HEK293 (cell line): ENCODE results near the gene DRD5.

Experiments
- ATF2 ChIP-seq: fragments of 450-650 bp; formaldehyde crosslinking; IDR thresholded peaks from 2 replicates; pipeline ENCODE4 v1.5.1; 2016; ENCODE audit warnings: missing biosample characterization, missing genetic modification characterization, low read depth
- EGR2 ChIP-seq: fragments of 450-650 bp; formaldehyde crosslinking; IDR thresholded peaks from 2 replicates; pipeline ENCODE4 v1.5.1; 2016; ENCODE audit warnings: low read depth, missing biosample characterization, missing genetic modification characterization
- PRDM10 ChIP-seq: fragments of 450-650 bp; formaldehyde crosslinking; IDR thresholded peaks from 2 replicates; pipeline ENCODE4 v1.5.1; 2016; ENCODE audit warnings: missing biosample characterization, missing genetic modification characterization
- ZBTB7A ChIP-seq: fragments of 450-650 bp; formaldehyde crosslinking; IDR thresholded peaks from 2 replicates; pipeline ENCODE4 v1.5.1; 2016; ENCODE audit warnings: low read depth, missing biosample characterization, missing genetic modification characterization
- ZFP3 ChIP-seq: fragments of 450-650 bp; formaldehyde crosslinking; IDR thresholded peaks from 2 replicates; pipeline ENCODE4 v1.5.1; 2016; ENCODE audit warnings: low read depth, missing biosample characterization, missing genetic modification characterization
- ZNF146 ChIP-seq: fragments of 450-650 bp; formaldehyde crosslinking; IDR thresholded peaks from 2 replicates; pipeline ENCODE4 v1.5.1; 2016; ENCODE audit warnings: missing biosample characterization, missing genetic modification characterization
- ZNF148 ChIP-seq: fragments of 450-650 bp; formaldehyde crosslinking; IDR thresholded peaks from 2 replicates; pipeline ENCODE4 v1.5.0; 2017; ENCODE audit warnings: missing biosample characterization, missing genetic modification characterization, borderline replicate concordance
- ZNF248 ChIP-seq: fragments of 450-650 bp; formaldehyde crosslinking; IDR thresholded peaks from 2 replicates; pipeline ENCODE4 v1.5.1; 2017; ENCODE audit warnings: missing biosample characterization, missing genetic modification characterization
- ZNF426 ChIP-seq: fragments of 450-650 bp; formaldehyde crosslinking; IDR thresholded peaks from 2 replicates; pipeline ENCODE4 v1.5.1; 2017; ENCODE audit warnings: missing biosample characterization, missing genetic modification characterization, mild to moderate bottlenecking, inconsistent platforms, moderate library complexity
- ZNF704 ChIP-seq: fragments of 450-650 bp; formaldehyde crosslinking; IDR thresholded peaks from 2 replicates; pipeline ENCODE4 v1.5.1; 2016; ENCODE audit warnings: missing biosample characterization, missing genetic modification characterization
- TF ChIP-seq, protein P1 (sequence below): fragments of 450-650 bp; formaldehyde crosslinking; IDR thresholded peaks from 2 replicates; pipeline ENCODE4 v1.5.1; 2017; ENCODE audit warnings: missing biosample characterization, mild to moderate bottlenecking, missing genetic modification characterization, moderate library complexity
- TF ChIP-seq, protein P2 (sequence below): fragments of 450-650 bp; formaldehyde crosslinking; IDR thresholded peaks from 2 replicates; pipeline ENCODE4 v1.5.1; 2016; ENCODE audit warnings: missing biosample characterization, missing genetic modification characterization

GRCh38 chr4:9745782-9746181 lies 35.7 kb upstream of the DRD5 start:
- TF ChIP-seq ZNF146 (tag by site-specific recombination) (no peak), PRDM10 (tag by site-specific recombination) (no peak), EGR2 (no peak), ZNF704 (no peak), ZFP3 (tag by site-specific recombination) (no peak), ZNF426 (tag by site-specific recombination) (no peak), ZBTB7A (no peak), ZNF148 (tag by site-specific recombination) (no peak), ZNF248 (tag by site-specific recombination) (no peak), ATF2 (no peak)
- TF ChIP-seq, protein P1, sequence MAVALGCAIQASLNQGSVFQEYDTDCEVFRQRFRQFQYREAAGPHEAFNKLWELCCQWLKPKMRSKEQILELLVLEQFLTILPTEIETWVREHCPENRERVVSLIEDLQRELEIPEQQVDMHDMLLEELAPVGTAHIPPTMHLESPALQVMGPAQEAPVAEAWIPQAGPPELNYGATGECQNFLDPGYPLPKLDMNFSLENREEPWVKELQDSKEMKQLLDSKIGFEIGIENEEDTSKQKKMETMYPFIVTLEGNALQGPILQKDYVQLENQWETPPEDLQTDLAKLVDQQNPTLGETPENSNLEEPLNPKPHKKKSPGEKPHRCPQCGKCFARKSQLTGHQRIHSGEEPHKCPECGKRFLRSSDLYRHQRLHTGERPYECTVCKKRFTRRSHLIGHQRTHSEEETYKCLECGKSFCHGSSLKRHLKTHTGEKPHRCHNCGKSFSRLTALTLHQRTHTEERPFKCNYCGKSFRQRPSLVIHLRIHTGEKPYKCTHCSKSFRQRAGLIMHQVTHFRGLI (tag by site-specific recombination), result no peak
- TF ChIP-seq, protein P2, sequence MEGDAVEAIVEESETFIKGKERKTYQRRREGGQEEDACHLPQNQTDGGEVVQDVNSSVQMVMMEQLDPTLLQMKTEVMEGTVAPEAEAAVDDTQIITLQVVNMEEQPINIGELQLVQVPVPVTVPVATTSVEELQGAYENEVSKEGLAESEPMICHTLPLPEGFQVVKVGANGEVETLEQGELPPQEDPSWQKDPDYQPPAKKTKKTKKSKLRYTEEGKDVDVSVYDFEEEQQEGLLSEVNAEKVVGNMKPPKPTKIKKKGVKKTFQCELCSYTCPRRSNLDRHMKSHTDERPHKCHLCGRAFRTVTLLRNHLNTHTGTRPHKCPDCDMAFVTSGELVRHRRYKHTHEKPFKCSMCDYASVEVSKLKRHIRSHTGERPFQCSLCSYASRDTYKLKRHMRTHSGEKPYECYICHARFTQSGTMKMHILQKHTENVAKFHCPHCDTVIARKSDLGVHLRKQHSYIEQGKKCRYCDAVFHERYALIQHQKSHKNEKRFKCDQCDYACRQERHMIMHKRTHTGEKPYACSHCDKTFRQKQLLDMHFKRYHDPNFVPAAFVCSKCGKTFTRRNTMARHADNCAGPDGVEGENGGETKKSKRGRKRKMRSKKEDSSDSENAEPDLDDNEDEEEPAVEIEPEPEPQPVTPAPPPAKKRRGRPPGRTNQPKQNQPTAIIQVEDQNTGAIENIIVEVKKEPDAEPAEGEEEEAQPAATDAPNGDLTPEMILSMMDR (tag by site-specific recombination), result no peak
